ENCODE measurements around the gene FHIT.
"Not testable (repeated sequence)": the region's sequence is repeated elsewhere in the genome, so short reads cannot be mapped to it uniquely, and the experiment has no call there.

FHIT gene

DNA sequence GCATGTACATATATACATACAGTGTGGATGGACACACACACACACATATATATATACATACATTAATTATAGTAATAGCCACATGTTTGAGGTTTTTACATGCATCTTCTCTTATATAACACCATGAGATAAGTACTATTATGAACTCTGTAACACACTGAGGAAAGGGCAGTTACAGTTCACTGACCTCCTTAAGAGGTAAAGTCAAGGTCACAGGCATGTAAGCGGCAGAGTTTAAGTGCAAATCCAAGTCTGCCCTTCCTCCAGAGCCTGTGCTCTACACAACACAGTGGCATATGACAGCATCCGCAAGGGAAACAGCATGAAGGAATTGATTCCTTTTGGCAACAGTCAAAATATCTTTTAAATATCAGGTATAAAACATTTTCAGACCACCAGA is 26.4 kb downstream of the FHIT start:
- DNase-seq, result no peak

DNA sequence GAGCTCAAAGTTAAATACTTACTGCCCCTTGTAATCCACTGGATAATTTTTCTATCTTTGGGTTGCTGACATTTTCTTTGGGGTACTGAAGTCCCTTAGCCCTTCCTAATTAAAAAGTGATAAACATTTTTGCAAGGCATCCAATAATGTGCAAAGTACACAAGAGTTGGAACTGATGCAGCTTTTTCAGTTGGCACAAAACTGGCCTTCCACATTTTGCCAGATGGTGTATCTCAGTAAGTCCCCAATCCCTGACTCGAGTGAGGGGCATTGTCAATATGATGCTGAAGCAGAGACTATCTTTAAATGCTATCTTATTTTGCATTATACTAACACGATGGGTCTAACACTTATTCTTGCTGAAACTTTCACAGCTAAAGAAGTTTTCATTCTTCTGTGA is 27.8 kb downstream of the FHIT start:
- DNase-seq, result no peak

DNA sequence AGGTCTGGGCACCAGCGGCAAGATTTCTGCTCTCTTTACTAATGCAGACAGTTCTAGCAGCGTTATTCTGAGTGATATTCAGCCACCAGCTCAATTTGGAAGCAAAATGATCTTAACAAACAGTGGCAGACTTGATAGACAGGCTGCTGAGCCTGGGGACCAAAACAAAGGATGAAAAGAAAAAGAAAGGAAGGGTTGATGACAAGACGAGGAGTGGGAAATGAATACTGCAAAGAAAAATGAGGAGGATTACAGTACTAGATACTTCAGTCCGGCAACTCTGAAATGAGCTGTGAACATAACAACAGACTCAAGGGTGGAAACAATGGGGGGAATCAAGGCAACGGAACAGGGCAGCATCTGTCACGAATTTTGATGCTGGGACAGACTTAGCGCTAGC is 28.8 kb downstream of the FHIT start:
- DNase-seq, result no peak

DNA sequence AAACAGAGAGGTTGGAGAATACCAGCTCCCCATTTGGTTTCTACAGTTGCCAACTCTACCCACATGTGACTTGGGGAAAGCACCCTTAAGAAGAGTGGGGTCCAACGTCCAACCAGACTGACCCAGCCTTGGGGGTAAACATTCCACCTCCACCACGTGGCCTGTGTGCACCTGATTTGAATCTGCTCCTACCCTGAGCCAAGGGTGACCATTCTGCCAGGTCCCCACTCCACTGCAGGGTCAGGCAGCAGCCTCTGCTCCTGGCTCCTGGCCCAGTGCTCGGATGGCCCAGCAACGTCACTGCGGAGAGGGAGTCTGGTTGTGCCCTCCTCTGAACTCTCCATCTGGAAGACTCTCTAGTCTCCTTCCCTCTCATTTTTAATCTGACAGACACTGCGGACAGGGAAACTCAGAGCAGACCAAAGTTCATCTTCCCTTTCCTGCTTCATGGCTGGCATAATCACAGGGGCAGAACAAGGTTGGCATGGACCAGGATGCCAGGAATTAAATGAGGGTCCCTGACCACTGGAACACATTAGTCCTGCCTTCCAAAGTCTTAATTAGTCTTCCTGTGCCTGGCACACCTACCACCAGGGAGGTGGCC is 29.4 kb downstream of the FHIT start:
- no peak for DNase-seq

DNA sequence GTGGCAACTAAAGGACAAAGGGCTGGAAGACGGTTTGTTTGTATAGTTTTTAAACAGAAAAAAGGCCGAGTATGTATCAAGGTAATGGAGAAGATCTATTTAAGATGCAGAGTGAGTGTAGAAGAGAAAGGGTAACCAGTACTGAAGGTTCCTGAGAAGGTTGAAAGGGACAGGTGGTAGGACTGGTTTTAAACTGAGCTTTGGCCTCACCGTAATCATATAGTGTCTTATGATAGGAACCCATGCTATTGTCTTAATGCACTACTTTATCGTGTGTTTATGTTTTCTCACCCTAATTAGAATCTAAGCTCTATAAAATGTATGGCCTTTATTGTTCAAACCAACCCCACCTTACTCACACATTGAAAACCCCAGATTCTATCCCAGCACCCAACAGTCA is 32.7 kb downstream of the FHIT start:
- no peak for DNase-seq

DNA sequence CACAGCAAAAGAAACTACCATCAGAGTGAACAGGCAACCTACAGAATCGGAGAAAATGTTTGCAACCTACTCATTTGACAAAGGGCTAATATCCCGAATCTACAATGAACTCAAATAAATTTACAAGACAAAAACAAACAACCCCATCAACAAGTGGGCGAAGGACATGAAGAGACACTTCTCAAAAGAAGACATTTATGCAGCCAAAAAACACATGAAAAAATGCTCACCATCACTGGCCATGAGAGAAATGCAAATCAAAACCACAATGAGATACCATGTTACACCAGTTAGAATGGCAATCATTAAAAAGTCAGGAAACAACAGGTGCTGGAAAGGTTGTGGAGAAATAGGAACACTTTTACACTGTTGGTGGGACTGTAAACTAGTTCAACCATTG is 35.1 kb downstream of the FHIT start:
- not testable (repeated sequence) for DNase-seq

DNA sequence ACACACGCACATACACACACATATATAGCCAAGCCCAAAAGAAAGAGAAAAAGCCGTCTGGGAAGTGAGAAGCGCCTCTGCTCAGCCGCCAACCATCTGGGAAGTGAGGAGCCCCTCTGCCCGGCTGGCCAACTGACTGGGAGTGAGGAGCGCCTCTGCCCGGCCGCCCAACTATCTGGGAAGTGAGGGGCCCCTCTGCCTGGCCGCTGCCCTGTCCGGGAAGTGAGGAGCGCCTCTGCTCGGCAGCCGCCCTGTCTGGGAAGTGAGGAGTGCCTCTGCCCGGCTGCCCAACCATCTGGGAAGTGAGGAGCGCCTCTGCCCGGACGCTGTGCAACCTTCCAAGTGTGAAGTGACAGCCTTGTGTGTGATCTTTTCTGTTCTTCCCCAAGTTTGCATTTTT is 49.2 kb downstream of the FHIT start:
- DNase-seq, result no peak

DNA sequence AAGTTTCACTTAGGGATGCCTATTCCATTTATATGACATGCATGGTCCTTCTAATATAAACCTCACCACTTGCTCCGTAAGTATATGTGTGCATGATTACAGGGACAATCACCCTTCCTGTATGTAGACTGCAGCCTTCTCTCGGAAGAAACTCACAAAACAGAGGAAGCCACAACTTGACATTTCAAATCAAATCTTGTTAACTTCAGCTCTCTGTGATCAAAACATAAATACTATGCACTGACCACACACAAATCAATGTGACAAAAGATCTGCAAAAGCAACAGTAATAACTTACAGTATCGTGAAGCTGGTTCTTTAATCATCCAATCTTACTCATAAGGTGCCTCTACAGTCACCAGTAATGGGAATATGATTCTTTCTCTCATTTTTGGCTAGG is 50.2 kb downstream of the FHIT start:
- DNase-seq, result no peak

DNA sequence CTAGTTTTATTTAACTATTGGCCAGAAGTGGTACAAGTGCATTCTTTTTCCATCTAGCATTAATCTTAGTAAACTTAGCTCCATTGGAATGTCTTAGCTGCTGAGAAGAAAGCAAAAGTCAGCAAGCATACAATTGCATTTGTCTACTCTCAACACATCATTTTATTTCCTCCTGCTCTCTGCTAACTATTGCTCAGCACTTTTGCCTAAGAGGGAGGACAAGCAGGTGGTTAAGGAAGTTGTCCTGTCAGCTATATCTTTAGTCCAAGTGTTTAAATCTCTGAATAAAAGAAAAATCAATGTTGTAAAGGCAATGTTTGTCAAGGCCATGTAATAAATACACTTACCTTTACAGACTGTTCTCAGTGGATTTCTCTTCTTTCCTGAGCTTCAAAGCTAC is 51.0 kb downstream of the FHIT start:
- DNase-seq, result no peak

DNA sequence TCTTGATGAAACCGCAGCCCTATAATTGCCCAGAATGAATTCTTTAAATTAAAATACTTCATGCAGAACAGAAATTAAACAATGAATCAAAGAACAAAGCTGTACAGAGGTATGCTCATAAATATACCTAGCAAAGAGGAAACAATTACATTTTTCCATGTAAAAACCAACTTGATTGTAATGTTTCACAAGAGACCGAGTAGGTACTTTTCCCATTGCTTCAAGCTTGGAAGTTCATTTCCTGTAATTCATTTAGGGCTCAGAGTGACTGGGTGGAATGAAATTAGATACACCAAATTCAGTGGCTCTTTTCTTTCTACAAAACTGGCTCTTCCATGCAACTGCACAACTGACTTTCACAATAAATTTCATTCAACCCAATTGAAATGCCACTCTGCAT is 51.4 kb downstream of the FHIT start:
- no peak for DNase-seq

DNA sequence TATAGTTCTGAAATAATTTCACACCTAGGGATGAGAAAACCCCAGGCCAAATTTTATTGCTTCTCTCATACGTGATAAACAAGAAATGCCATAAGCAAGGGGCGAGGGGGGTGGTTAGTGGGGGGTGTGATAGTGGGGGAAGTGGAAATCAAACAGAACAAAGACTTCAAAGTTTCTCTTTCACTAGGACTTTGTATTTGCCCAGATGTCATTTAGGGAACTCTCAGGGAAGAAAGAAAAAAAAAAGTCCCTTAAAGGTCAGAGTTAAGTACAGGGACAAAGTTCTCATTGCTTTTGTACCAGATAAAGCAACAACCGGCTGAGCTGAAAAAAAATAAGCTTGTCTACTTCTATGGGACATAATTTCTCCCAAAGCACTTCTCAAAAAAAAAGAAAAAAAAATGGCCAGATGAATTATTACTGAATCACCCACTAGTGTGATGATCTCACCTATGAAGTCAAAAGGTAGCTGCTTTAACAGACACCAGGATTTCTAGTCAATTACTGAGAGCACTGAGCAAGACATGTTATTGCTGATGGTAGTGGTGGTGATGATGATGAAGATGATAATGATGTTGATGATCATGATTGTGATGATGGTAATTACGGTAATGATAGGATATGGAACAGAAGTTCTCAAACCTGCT is 56.2 kb downstream of the FHIT start:
- no peak for DNase-seq

DNA sequence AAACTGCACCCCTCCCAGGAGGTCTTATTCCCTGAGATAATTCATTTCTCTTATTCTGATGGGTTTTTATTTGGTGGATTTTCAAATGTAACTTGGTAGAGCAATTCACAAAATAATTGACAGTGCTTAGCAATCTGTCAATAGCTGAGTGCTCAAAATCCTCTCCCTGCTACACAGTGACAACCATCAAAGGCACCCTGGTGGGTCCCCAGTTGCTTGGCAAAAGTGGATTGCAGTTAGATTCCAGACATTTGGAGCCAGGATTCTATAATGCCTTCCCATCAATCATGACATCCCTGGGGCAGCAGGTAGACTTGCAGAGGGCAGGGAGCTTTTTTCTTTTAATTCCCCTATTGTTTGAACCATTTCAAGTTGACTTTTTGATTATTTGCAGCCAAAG is 59.0 kb downstream of the FHIT start:
- DNase-seq, result no peak

DNA sequence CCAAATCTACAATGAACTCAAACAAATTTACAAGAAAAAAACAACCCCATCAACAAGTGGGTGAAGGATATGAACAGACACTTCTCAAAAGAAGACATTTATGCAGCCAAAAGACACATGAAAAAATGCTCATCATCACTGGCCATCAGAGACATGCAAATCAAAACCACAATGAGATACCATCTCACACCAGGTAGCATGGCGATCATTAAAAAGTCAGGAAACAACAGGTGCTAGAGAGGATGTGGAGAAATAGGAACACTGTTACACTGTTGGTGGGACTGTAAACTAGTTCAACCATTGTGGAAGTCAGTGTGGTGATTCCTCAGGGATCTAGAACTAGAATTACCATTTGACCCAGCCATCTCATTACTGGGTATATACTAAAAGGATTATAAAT is 61.0 kb downstream of the FHIT start:
- not testable (repeated sequence) for DNase-seq

DNA sequence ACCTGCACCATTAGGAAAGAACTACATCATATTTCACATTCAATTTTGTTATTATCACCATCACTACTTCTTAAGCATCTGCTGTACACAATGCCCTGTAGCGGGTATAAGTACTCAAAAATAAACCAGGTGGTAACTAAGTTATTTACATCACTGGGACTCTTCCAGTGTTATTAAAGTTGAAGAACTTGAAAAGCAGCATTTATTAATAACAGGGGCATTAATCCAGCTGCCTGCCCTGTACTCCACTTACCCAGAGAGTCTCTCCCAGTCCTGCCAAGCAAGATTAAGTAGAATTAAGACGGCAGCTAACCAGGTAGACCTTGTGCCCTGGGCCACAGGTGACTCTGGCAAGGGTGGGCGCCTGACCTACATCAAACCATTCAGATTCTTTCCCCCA is 65.2 kb downstream of the FHIT start:
- DNase-seq, result no peak

DNA sequence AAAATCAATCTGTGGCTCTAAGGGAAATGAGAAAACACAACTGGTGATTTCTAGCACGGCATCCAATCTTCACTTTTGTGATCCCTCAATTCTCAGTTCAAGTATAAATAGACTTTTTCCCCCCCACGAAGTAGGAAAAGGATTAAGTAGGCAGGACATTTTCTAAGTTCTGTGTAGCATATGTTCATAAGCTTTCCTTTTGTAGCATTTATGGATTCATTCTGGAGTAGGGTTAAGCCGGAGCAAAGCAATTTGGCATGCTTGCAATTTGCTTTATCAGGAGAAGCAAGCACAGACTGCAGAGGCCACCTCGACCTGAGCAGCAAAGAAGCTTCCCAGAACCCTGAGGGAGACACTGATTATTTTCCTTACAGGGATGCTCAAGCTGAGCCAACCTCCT is 66.3 kb downstream of the FHIT start:
- no peak for DNase-seq

DNA sequence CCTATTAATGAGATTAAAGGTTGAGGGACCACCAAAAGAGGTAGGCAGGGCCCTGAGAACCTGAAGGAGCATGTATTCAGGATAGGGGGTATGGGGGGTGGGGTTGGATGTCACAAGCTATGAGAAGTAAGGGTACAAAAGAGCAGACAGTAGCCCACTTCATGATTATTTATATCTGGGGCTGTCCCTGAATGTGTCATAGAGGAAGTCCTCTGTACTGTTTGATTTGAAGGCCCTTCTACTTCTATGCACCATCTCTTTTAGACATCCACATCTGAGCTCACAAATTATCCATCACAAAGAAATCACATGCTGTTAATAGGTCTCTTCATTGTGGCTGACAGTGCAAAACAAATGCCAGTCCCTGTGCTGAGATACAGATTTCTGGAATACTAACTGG is 68.6 kb downstream of the FHIT start:
- peak; percentile 17 for DNase-seq

DNA sequence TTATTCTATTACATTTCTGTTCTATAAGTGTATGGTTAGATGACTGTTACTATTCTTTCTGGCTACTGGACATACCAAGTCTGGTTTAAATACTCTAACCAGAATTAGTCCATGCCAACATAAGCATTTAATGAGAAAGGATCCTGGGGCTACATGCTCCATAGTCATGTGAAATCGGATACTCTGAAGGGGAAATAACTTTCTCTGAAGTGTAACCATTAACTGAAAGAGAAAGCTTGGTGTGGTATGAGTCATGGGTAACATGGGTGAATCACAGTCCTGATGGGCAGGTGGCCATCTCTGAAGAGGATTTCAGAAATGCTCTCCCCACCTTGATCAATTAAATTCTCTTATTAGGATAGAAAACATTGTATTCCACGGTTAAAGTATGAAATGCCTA is 69.4 kb downstream of the FHIT start:
- peak; percentile 56 for DNase-seq

DNA sequence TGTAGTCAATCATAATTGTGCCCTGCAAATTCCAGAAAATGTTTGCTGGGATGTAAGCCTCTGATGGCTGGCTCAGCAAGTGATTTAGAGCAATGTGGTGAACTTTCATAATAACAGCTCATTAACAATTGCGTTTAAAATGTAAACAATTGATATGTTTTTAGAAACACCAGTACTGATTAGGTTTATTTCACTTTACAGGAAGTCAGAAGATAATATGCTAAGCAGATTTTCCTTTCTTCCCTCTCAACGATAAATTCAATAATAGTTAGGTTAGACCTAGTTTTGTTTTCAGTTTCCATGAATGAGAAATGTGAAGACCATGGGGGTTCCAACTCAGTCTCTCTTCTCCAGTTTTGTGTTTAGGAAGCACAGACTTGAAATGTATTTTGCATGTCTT is 71.0 kb downstream of the FHIT start:
- no peak for DNase-seq

DNA sequence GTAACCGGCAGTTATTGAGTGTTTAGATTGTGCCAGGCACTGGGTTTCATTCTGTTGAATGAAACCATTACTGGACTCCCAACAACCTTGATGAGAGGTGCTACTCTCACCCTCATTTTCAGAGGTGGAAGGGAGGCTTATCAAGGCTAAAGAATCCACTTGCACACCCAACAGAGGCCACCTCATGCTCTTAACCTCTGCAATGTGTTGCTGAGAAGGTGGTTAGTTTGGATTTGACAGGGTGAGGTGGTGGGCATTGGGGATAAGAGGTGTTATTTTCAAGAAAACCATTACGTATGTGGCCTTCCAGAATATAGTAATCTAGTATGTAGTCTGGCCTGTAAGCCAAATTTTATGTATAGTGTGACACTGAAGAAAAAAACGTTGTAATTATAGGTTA is 73.1 kb downstream of the FHIT start:
- DNase-seq, result no peak

DNA sequence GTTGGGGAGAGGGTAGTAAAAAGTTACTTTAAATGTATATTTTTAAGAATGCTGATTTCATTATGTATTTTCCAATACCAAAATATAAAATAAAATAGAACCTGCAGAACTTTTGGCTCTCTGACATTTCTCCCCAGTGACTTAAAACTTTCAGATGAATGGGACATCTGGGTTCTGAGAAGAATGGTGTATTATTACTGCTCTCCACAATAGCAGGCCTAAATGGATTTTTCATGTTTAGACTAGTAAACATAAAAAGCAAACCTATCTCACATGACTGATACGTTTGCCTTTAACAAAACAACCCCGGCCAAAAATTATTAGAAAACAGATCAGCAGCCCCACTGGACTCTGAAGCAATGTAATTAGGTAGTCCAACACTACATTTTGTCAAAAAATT is 73.8 kb downstream of the FHIT start:
- DNase-seq, result no peak

DNA sequence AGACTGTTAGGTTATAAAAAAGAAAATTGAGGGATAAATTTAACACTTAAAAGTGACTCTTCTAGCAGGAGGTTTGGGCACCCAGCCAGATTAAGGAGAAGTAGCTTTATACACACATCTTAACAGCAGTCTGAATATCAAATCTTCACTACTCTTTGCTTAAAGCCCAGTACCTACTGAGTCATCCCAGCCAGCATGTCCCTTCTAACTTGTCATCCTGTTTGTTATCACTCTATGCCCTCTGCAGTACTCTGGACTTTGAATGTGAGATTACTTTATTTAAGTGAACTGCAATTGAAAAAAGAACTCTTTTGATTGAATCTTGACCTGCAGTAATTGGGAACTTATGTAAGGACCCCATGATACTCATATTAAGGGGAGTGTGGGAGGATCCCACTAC is 77.6 kb downstream of the FHIT start:
- DNase-seq, result no peak

DNA sequence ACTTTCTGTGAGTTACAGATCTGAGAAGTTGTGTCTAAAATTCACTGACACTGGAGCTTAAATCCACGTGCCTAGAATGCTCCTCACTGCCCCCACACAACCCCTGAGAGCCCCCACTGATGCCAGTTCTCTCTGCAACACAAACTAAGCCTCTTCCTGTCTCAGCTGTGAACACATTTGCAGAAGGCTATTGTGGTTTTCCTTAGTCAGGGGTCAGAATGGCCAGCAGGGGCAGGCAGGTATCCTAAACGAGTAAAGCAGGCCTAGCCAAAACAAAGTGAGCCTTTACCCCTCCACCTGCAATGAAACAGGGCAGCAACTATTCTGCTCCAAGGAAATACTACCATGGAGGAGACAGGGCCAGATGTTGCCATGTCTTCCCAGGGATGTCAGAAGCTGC is 78.6 kb downstream of the FHIT start:
- no peak for DNase-seq

DNA sequence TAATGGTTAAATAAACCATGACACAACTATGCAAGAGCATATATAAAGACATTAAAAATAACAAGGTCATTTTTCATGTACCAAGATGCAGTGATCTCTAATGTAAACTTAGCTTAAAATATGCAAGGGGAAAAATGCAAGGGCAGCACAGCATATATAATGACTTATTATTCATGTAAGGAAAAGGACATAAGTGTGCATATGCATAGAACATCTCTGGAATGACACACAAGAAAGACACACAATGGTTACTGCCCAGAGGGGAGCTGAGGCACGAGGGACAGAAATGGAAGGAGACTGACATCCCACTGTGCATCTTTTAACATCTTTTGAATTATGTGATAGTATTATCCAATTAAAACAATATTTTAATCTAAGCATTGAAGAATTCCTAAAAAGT is 79.0 kb downstream of the FHIT start:
- no peak for DNase-seq

DNA sequence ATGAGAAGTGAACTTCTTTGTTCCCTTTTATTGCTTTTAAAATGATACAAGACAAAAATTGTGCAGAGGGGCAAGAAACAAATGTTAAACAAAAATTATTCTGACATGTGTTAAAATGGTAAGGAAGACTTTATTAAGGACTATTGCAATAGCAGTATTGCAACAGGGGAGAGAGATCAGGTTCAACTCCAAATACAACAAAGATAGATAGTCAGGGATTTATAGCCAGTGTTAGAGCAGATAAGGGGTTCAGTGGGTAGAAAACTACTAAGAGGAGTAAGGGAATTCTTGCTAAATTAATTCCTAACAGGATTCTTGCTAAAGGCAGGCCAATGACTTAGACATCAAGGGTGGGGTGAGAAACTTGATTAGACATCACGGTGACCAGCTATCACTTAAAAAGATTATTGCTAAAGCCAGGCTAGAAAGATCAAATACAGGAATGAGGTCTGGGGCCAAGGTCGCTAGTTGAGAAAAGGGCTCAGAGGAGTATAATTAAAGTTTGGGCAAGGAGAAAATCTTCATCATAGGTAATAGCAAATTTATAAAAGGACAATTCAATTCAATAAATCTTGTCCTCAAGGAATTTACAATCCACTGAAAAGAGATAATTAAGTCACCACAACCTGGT is 81.5 kb downstream of the FHIT start:
- no peak for DNase-seq

DNA sequence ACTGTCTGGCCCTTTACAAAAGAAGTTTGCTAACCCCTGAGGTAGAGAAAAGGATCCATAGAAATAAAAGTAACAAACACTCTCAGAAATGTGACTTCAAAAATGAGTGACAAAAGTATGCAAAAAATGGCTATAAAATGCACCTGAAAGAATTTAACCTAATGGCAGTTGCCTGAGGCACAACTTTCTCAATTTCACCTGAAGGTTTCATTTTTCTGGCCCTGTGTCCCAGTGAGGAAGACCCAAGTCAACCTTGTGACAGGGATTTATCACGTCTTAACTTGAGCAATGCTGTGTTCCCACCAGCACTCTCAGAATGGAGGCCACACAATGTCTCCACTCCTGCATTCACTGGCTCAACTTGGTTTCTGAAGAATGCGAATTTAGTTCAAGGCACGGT is 83.0 kb downstream of the FHIT start:
- DNase-seq, result no peak

Measured in inflammatory macrophage treated with lipopolysaccharide for 4 hours (primary cell).